GM19193 (cell line): ENCODE results near the gene AP2M1.

ENCODE experiments used
- POLR2A ChIP-seq: IDR thresholded peaks from 4 replicates; pipeline ENCODE4 v1.6.1; 2011; ENCODE audit not compliant: insufficient read depth, insufficient read length; ENCODE audit errors: extremely low read depth

The AP2M1 gene

DNA sequence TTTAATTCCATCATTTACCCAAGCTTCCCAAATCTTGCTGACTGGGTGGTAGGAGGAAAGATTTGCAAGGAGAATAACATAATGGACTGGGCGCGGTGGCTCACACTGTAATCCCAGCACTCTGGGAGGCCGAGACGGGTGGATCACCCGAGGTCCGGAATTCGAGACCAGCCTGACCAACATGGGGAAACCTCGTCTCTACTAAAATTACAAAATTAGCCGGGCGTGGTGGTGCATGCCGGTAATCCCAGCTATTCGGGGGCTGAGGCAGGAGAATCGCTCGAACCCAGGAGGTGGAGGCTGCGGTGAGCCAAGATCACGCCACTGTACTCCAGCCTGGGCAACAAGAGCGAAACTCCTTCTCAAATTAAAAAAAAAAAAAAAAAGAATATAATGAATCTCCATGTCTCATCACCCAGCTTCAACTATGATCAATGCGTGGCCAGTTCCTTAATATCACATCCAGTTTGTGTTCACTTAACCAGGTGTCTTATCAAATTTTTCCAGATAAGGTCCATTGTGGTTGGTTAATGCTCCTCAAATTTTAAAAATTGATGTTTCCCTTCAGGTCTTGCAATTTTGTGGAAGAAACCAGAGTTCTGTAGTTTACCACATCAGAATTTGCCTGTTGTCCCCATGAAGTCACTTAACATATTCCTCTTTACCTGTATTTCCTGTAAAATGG is 10.0 kb downstream of the AP2M1 start:
- TF ChIP-seq POLR2A = no peak

DNA sequence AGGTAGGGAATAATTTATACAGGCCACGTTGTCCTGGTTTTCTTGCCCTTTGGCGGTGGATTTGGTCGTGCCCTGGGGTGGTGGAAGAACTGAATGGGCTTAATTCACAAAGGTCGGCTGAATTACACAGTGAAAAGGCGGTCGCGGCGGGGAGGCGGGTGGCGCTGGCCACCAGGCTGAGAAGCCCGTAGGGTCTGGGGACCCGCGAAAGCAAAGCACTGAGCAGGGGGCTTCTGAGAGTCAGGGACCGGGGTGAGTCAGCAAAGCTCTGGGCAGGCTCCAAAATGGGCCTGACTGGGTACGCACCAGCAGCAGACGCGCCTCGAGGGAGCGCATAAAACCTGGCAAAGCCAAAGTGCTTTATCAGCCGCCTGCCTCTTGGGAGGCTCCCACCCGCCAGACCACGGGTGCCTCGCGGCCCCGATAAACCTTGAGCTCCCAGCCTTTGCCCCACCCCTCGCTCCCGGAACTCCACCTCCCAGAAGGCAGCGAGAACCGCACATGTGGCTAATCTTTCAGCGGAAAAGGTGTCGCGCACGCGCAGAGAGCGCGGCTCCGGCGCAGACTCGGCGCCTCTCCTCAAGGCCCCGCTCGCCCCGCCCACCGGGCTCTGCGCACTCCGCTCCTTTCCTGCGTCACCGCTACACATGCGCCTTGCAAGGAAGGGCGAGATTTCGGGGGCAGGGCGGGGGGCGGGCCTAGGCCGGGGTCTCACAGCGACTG is 11.0 kb downstream of the AP2M1 start:
- TF ChIP-seq POLR2A = peak; percentile 75

DNA sequence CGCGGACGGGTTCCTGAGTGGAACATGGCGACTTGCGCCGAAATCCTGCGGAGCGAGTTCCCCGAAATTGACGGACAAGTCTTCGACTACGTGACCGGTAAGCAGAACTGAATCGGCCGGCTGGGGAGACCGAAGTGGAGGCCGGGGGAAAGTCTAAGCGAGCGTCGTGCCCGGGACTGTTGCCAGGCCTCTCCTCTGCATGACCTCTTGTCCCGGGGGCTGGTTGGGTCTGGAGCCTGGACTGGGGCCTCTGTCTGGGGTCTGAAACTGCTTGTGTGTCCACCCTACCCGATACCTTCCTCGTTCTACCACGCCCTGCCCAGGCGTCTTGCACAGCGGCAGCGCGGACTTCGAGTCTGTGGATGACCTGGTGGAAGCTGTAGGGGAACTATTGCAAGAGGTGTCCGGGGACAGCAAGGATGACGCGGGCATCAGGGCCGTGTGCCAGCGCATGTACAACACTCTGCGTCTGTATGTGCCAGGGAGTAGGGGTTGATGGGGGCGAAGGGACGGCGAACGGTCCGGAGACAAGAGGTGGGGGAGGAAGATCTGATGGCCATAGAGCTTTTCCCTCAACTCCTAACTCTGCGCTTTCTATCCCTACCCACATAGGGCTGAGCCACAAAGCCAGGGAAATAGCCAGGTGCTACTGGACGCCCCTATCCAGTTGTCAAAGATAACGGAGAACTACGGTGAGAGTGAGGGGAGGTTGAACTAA is 11.7 kb downstream of the AP2M1 start, which contains the start of gene ABCF3:
TSS of gene ABCF3 (plus strand) at position 16 of the 718 bp plus-strand sequence. CDS start at position 25, 9 bp downstream.
- TF ChIP-seq POLR2A = peak; percentile 69

DNA sequence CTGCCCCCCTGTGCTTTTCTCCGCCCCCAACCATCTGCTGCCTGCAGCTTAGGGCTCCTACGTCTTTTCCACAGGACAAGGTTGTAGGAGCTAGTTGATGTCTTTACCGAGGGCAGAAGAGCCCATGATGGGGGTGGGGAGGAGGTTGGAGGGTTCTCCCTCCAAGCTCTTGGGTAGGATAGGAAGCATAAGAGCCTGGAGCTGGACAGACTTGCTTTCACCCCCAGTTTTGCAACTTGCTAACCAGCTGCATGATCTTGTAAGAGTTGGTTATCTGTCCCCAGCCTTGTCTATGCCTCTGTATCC is 12.2 kb downstream of the AP2M1 start:
- no peak for TF ChIP-seq POLR2A

DNA sequence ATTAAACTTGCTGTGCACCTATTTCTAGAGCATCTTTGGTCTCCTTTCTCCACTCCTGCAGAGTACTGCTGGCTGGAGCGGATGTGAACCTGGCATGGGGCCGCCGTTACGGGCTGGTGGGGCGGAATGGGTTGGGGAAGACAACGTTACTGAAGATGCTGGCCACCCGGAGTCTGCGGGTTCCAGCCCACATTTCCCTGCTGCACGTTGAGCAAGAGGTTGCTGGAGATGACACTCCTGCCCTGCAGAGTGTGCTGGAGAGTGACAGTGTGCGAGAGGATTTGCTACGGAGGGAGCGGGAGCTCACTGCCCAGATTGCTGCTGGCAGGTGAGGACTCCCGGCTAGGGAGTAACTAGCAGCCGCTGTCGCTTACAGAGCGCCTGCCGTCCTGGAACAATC is 13.4 kb downstream of the AP2M1 start:
- no peak for TF ChIP-seq POLR2A

DNA sequence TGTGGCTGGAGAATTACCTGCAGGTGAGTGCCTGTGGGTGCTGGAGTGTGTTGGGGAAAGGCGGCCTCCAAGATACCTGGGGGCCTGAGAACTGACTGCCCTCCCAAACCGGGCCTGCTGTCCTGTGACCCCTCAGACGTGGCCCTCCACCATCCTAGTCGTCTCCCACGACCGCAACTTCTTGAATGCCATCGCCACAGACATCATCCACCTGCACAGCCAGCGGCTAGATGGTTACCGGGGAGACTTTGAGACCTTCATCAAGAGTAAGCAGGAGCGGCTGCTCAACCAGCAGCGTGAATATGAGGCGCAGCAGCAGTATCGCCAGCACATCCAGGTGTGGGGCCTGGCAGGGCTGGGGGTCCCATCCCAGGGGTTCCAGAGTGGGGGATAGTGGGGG is 14.8 kb downstream of the AP2M1 start:
- no peak for TF ChIP-seq POLR2A

DNA sequence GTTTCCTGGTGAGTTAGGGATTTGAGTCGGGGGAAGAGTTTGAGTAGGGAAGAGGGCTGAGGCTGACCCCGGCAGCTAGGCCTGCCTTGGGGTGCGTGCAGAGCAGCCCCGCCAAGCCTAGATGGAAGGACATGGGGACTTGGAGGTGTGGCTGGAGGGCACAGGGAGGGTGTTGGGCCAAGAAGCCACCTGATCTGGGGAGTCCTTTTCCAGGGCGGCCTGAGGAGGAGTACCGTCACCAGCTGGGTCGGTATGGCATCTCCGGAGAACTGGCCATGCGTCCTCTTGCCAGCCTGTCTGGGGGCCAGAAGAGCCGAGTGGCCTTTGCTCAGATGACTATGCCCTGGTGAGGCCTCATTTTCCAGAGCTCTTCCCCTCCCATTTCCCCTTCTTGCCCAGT is 18.2 kb downstream of the AP2M1 start:
- no peak for TF ChIP-seq POLR2A

DNA sequence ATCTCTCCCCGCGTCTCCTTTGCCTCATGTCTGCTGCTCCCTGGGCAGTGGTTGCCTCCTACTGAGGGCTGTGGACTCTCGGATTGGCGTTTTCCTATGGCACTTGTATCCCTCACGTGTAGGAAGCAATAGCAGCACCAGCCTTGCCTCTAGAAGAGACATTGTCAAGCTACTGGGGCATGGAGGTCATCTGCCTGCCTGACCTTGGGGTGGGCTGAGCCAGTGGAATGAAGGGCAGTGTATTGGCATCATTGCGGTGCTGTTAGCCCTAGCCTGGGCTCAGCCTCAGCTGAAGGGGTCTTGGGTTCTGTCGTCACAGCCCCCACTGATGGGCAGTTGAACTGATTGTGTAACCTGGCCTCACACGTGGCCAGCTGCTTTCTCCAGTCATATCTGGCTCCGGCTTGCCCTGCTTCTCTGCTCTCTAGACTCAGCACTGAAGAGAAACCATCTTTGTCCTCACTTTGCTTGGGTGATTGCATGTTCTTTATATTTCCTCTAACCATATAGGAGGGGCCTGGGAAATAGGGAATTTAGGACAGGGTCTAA is 19.4 kb downstream of the AP2M1 start:
- no peak for TF ChIP-seq POLR2A

DNA sequence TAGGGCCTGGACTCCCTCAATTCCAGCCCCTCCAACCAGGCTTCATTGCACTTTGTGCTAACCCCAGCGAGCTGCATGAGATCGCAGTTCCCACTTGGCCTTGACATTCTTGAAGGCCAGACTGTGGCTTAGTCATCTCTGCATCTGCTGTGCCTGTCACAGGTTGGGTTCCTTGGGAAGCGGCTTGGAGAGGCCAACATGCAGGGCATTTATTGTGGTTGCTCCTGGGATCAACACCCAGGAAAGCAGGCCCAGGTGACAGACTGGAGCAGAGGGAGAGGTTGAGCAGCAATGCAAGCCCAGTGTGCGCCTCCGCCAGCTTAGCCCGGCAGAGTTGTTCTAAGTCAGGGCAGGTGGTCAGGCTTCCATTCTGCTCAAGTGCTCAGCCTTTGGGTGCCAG is 21.9 kb downstream of the AP2M1 start:
- TF ChIP-seq POLR2A = no peak

DNA sequence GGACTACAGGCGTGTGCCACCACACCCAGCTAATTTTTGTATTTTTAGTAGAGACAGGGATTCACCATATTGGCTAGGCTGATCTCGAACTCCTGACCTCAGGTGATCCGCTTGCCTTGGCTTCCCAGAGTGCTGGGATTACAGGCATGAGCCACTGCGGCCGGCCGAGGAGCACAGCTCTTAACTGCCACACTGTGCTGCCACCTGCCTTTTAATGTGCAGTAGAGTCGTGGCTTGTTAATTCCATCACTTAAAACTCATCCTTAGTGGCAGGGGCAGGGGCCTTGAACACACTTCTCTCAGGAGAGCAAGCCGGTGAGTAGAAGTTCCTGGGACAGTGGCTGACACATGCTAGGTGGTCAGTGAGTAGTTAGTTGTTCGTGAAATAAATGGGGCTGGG is 23.9 kb downstream of the AP2M1 start:
- no peak for TF ChIP-seq POLR2A

DNA sequence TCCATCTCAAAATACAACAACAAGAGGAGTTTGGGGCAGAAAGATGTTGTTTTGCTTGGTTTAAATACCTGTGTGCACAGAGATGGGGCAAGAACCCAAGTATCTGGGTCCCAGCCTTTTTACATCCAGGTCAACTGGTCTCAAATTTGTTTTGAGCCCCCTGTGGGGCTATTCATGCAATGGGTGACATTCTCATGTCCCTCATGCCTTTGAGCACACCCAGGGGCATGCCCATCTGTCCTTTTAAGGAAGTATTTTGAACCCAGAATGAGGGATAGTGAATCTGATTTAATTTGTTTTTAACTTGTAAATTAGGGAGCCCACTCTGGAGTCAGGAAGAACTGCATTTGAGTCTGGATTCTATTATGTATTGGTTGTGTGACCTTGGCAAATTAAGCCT is 26.2 kb downstream of the AP2M1 start:
- TF ChIP-seq POLR2A = no peak

DNA sequence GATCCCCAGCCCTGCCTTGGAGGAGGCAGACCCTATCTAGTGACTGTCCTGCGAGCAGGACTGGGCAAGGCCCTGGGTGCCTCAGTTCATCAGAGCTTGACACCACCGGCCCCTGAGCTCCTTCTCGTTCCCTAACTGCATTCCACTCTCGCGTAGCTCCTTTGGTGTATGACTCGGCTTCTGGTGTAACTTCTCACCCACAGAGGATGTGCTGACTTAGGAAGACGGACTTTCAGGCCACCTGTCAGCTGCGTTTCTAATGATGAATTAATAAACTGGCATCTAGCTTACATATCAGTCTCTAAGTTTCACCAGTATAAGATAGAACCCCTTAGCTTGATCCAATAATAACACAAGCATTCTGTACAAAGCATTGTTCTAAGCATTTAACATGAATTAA is 28.9 kb downstream of the AP2M1 start:
- TF ChIP-seq POLR2A = no peak

DNA sequence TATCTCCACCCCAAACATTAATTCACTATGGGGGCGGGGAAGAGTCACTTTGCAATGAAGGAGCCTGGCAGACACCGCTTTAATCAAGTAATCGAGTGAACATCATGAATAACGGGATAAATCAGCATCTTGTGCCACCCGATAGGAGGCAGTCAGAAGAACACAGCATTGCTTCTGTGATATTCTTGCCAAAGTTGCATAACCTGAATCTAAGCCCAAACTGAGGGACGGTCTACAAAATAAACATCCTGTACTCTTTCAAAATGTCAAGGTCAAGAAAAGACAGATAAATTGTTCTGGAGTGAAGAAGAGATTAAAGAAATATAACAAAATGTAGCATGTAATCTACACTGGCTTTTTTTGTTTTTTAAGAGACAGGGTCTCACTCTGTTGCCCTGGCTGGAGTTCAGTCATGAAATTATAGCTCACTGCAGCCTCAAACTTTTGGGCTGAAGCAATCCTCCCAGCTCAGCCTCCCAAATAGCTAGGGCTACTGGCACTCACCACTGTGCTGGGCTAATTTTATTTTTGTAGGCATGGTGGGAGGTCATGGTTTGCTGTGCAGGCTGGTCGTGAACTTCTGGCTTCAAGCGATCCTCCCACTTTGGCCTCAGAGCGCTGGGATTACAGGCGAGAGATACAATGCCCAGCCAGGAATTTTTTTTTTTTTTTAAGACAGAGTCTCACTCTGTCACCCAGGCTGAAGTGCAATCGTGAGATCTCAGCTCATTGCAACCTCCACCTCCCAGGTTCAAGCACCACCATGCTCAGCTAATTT is 34.7 kb downstream of the AP2M1 start:
- no peak for TF ChIP-seq POLR2A

DNA sequence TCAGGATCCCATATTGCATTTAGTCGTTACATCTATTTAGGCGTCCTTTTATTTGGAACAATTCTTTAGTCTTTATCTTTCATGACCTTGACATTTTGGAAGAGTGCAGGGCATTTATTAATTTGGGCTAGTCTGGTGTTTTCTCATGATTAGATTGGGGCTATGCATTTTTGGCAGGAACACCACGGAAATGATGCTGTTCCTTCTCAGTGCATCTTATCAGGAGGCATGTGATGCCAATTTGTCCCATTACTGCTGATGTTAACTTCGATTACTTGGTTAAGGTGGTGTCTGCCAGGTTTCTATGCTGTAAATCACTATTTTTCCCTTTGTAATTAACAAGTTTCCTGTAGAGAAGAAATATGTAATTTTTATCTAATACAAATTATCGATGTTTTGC is 36.6 kb downstream of the AP2M1 start:
- no peak for TF ChIP-seq POLR2A

DNA sequence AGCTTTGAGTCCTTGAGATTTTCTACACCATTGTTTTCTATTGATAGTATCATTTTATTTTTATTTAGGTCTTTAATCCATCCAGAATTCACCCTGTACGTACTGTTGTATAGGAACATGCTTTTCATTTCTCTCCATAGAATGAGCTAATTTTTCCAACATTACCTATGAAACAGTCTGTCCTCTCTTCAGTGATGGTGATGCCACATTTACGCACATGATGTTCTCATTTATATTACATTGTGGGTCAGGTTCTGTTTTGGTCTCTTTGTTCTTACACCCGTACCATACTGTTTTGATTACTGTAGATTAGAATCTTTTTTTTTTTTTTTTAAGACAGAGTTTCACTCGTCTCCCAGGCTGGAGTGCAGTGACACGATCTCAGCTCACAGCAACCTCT is 37.1 kb downstream of the AP2M1 start:
- TF ChIP-seq POLR2A = no peak
